ENCODE measurements around the gene NTSR1.

DNA sequence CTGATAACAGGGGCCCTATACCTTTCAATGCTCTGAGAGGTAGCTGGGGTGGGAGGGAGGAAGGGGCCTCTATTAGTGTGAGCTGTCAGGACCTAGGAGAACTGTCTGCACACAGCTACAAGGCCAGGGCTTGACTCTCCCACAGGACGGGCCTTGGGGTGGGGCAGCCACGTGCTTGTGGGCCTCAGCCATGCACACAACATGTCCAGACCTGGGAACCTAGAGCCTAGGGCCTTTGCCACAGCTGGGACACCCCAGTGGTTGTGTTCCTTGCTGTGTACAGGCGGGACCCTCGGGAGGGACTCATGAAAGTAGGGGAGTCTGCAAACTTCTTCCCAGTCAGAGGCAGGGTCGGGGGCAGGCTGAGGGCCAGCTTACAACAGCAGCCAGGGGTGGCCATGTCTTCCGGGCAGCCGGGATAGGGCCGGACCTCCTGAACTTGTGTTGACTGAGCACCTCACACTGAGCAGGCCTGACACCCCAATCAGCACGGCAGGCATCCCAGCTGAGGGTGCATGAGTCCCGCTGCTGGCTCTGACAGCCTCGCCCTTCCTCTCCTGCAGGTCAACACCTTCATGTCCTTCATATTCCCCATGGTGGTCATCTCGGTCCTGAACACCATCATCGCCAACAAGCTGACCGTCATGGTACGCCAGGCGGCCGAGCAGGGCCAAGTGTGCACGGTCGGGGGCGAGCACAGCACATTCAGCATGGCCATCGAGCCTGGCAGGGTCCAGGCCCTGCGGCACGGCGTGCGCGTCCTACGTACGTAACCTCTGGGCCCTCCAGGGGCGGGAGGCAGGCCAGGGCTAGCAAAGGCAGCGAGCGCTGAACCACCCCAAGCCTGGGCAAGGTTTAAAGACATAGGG, 45.7 kb downstream of the NTSR1 start:
- TF ChIP-seq, protein P1, sequence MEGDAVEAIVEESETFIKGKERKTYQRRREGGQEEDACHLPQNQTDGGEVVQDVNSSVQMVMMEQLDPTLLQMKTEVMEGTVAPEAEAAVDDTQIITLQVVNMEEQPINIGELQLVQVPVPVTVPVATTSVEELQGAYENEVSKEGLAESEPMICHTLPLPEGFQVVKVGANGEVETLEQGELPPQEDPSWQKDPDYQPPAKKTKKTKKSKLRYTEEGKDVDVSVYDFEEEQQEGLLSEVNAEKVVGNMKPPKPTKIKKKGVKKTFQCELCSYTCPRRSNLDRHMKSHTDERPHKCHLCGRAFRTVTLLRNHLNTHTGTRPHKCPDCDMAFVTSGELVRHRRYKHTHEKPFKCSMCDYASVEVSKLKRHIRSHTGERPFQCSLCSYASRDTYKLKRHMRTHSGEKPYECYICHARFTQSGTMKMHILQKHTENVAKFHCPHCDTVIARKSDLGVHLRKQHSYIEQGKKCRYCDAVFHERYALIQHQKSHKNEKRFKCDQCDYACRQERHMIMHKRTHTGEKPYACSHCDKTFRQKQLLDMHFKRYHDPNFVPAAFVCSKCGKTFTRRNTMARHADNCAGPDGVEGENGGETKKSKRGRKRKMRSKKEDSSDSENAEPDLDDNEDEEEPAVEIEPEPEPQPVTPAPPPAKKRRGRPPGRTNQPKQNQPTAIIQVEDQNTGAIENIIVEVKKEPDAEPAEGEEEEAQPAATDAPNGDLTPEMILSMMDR (IDR thresholded peaks at IDR 0.05) = no peak
- no peak for TF ChIP-seq POLR2A (IDR thresholded peaks at IDR 0.05)
